MV-4-11 (cell line): ENCODE data around the gene PPP2R3A.
"Not testable (repeated sequence)": the region's sequence is repeated elsewhere in the genome, so short reads cannot be mapped to it uniquely, and the experiment has no call there.

Experiments
- DNase-seq: peaks from one replicate; lab custom pipeline; 2025; lab: John Stamatoyannopoulos, UW

The PPP2R3A gene

GRCh38 chr3:136106101-136106500 lies 140.6 kb downstream of the PPP2R3A start:
- DNase-seq, result no peak

- no peak for DNase-seq
These were observed 144.0 kb downstream of the PPP2R3A start for GRCh38 chr3:136109499-136109898.

DNA sequence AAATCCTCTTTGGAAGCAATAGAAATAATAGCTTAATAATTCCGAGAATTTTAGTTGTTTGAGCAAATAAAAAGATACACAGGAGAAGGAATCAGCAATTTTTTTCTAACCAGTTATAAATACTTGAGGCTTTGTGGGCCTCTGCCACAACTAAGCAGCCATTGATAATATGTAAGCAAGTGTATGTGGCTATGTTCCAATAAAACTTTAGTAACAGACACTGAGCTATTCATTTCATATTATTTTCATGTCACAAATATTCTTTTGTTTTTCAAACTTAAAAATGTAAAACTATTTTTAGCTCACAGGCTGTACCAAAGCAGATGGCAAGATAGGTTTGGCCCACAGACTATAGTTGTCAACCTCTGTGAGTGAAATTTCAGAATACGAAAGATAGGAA lies 145.0 kb downstream of the PPP2R3A start:
- DNase-seq, result no peak

GRCh38 chr3:136114421-136114820 lies 148.9 kb downstream of the PPP2R3A start:
- DNase-seq, result no peak

DNA sequence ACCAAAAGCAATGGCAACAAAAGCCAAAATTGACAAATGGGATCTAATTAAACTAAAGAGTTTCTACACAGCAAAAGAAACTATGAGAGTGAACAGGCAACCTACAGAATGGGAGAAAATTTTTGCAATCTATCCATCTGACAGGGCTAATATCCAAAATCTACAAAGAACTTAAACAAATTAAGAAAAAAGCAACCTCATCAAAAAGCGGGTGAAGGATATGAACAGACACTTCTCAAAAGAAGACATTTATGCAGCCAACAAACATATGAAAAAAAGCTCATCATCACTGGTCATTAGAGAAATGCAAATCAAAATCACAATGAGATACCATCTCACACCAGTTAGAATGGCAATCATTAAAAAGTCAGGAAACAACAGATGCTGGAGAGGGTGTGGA lies 153.8 kb downstream of the PPP2R3A start:
- not testable (repeated sequence) for DNase-seq

GRCh38 chr3:136119783-136120182 lies 154.3 kb downstream of the PPP2R3A start:
- not testable (repeated sequence) for DNase-seq

DNA sequence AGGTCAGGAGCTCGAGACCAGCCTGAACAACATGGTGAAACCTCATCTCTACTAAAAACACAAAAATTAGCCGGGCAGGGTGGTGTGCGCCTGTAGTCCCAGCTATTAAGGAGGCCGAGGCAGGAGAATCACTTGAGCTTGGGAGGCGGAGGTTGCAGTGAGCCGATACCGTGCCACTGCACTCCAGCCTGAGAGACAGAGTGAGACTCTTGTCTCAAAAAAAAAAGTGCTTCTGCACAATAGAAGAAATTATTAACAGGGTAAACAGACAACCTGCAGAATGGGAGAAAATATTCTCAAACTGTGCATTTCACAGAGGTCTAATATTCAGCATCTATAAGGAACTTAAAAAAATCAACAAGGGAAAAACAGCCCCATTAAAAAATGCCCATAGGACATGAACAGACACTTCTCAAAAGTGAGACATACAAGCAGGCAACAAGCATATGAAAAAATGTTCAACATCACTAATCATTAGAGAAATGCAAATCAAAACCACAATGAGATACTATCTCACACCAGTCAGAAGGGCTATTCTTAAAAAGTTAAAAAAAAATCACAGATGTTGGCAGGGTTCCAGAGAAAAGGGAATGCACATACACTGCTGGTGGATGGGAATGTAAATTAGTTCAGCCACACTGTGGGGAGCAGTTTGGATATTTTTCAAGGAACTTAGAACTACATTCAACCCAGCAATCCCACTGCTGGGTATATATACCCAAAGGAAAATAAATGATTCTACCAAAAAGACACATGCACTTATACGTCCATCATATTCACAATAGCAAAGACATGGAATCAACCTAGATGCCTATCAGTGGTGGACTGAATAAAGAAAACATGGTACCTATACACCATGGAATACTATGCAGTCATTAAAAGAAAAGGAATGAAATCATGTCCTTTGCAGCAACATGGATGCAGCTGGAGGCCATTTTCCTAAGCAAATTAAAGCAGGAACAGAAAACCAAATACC lies 155.1 kb downstream of the PPP2R3A start:
- no peak for DNase-seq

DNA sequence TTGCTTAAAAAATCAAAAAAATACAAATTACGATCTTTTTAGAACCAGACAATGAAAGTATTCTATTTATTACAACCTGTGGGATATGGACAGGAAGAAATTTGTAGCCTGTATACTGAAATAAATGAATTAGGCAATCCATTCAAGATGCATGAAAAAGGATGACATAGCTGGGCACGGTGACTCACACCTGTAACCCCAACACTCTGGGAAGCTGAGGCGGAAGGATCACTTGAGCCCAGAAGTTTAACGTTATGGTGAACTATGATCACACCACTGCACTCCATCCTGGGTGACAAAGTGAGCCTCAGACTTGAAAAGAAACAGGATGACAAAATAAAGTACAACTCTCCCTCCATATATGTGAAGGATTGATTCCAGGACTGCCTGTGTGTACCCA lies 156.5 kb downstream of the PPP2R3A start:
- DNase-seq, result no peak

GRCh38 chr3:136131647-136132046 lies 166.1 kb downstream of the PPP2R3A start:
- DNase-seq, result not testable (repeated sequence)

- DNase-seq, result no peak
These were observed 168.6 kb downstream of the PPP2R3A start for GRCh38 chr3:136134091-136134490.

- no peak for DNase-seq
These were observed 169.7 kb downstream of the PPP2R3A start for GRCh38 chr3:136135039-136135802.

GRCh38 chr3:136136454-136136853 lies 170.9 kb downstream of the PPP2R3A start:
- DNase-seq, result no peak

- peak; percentile 38 for DNase-seq
These were observed 175.8 kb downstream of the PPP2R3A start for GRCh38 chr3:136141291-136141785.

GRCh38 chr3:136141891-136142290 lies 176.4 kb downstream of the PPP2R3A start:
- no peak for DNase-seq

DNA sequence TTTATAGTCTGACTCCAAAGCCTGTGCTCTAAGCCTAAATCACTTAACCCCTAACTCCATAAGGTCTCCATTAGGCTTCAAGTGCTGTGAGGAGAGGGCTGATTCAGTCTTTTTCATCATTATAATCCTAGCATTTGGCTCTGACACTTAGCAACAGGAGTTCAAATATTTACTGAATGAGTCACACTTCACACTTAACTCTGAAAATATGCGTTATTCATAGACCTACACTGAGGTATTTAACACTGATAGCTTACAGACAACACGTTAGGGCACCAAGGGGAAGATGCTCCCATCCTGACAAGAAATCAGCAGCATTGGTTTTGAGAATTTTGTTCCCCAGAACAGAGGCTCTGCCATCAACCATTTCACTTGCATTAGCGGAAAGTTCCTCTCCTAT lies 177.1 kb downstream of the PPP2R3A start:
- DNase-seq, result peak; percentile 32

DNA sequence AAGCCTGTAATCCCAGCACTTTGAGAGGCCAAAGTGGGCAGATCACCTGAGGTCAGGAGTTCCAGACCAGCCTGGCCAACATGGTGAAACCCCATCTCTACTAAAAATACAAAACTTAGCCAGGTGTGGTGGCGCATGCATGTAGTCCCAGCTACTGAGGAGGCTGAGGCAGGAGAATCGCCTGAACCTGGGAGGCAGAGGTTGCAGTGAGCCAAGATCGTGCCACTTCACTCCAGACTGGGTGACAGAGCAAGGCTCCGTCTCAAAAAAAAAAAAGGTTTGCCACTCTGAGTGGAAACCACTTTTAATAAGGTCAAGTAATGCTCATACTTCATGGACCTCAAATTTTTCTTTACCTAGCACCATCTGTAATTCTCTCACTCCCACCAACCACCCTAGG lies 178.9 kb downstream of the PPP2R3A start:
- DNase-seq, result not testable (repeated sequence)

GRCh38 chr3:136146981-136147729 lies 181.6 kb downstream of the PPP2R3A start:
- DNase-seq, result no peak

GRCh38 chr3:136149667-136150066 lies 184.1 kb downstream of the PPP2R3A start:
- no peak for DNase-seq

DNA sequence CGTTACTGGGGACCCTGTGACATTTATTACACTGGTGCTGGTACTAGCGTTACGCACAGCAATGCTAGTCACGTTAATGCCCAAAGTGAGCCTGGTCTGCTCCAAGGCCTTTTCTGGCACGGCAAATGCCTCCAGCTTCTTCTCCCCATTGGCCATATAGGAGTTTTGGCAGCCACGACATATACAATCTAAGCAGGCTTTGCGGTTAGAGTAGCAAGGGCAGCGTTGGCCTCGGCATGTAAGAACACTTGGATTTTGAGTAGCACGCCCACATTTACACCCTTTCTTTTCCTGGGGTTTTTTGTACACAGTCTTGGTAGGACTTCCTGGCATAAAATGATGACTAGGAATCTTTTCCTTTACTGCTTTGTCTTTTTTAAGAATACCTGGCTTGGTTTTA lies 185.7 kb downstream of the PPP2R3A start:
- no peak for DNase-seq

DNA sequence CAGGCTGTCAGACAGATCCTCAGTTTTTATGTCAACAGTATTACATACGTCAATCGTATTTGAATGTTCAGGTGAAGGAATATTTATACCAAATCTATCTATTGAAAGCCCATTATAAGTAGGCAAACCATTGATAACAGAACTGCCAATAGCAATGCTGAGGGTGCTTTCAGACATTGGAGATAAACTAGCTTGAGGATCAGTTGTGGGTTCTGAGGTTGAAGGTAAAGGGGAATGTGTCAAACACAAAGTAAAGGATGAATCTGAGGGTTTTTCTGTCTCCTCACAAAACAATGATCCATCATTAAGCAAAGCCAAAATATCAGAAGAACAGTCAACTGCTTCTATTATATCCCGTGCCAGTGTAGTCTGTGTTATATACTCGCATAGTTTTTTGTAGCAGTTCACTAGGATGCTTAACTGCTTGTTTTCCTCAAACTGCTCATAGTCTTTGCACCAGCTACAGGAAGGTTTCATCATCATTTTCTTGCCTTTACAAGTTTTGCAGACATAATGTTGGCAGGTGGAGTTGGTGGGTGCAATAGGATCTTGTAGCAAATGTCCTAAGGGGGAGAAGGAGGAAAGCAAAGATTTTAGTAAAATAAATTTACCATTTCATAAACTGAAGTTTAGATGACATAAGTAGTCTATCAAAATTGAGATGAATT lies 186.8 kb downstream of the PPP2R3A start:
- no peak for DNase-seq

- DNase-seq, result no peak
These were observed 187.4 kb downstream of the PPP2R3A start for GRCh38 chr3:136152963-136153362.
